ENCODE data around the gene PDGFRB.

DNA sequence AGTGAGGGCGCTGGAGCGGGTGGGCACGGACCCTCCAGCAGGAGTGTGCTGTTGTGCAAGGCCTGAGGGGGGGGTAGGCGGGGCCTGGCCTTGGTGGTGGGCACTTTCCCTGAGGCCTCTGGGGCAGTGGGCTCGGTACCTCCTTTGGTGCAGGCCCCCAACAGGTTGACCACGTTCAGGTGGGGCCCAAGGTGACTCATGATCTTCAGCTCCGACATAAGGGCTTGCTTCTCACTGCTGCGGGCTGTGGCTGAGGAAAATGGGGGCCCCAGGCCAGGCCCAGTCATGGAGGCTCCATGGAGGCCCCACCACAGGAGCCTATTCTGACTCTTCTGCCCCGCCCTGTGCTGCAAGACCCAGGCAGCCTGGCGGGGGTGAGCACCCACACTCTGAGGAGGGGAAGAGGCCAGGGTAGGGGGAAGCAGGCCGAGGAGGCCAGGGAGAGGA lies 31.5 kb downstream of the PDGFRB start:
- TF ChIP-seq, protein P1, sequence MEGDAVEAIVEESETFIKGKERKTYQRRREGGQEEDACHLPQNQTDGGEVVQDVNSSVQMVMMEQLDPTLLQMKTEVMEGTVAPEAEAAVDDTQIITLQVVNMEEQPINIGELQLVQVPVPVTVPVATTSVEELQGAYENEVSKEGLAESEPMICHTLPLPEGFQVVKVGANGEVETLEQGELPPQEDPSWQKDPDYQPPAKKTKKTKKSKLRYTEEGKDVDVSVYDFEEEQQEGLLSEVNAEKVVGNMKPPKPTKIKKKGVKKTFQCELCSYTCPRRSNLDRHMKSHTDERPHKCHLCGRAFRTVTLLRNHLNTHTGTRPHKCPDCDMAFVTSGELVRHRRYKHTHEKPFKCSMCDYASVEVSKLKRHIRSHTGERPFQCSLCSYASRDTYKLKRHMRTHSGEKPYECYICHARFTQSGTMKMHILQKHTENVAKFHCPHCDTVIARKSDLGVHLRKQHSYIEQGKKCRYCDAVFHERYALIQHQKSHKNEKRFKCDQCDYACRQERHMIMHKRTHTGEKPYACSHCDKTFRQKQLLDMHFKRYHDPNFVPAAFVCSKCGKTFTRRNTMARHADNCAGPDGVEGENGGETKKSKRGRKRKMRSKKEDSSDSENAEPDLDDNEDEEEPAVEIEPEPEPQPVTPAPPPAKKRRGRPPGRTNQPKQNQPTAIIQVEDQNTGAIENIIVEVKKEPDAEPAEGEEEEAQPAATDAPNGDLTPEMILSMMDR (conservative IDR thresholded peaks at IDR 0.05): no peak
- no peak for TF ChIP-seq EZH2 (IDR thresholded peaks at IDR 0.05; ENCODE audit: low read depth)

Measured in PC-9 (cell line).